Neural cell (in vitro differentiated cells): ENCODE measurements around the gene RAD51B.

ENCODE experiments used
- RAD21 ChIP-seq: fragments of 450-650 bp; conservative IDR thresholded peaks from 2 replicates; pipeline ENCODE4 v1.6.1; 2014; ENCODE audit warnings: antibody characterized with exemption, mild to moderate bottlenecking, moderate library complexity
- TF ChIP-seq, protein P1 (sequence below): fragments of 450-650 bp; IDR thresholded peaks from 2 replicates; pipeline ENCODE4 v1.5.1; 2014; ENCODE audit warnings: antibody characterized with exemption, mild to moderate bottlenecking, moderate library complexity; ENCODE audit not compliant: poor library complexity, severe bottlenecking

DNA sequence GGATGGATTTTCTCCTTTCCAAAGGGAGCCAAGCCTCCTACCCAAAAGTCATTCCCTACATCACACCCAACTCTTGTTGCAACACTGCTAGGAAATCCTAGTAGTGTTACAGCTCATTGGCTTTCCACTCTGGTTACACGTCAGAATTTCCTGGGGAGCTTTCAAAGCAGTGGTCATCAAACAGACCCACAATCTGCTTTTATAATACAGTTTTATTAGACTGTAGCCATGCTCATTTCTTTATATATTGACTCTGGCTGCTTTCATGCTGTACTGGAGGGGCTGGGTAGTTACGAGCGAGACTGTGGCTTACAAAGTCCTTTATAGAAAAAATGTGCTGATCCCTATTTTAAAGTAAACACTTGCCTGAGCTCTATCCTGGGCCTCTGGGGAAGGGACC, 37.5 kb upstream of the RAD51B start:
- TF ChIP-seq, protein P1, sequence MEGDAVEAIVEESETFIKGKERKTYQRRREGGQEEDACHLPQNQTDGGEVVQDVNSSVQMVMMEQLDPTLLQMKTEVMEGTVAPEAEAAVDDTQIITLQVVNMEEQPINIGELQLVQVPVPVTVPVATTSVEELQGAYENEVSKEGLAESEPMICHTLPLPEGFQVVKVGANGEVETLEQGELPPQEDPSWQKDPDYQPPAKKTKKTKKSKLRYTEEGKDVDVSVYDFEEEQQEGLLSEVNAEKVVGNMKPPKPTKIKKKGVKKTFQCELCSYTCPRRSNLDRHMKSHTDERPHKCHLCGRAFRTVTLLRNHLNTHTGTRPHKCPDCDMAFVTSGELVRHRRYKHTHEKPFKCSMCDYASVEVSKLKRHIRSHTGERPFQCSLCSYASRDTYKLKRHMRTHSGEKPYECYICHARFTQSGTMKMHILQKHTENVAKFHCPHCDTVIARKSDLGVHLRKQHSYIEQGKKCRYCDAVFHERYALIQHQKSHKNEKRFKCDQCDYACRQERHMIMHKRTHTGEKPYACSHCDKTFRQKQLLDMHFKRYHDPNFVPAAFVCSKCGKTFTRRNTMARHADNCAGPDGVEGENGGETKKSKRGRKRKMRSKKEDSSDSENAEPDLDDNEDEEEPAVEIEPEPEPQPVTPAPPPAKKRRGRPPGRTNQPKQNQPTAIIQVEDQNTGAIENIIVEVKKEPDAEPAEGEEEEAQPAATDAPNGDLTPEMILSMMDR, result no peak
- TF ChIP-seq RAD21, result no peak
